ENCODE results near the gene CADM1. TPM values are rescaled to one million over a fixed set of nuclear protein-coding genes. Genes with fewer than 3 reads are reported as not detected.

The CADM1 gene
- total and polyA plus RNA-seq, 4 donors: 13.0 to 40.6 (median 28.9) TPM

- no peaks in the 10 kb centered on the region for H3K27me3 ChIP-seq (ENCODE audit: control insufficient read depth in 4 of 4, insufficient read depth in 4 of 4, low read length in 3 of 4)
- H3K36me3 ChIP-seq (ENCODE audit: control insufficient read depth in 4 of 4, insufficient read depth in 3 of 4, low read depth in 1 of 4, low read length in 3 of 4): no peaks in the 10 kb centered on the region
- under 1% methylated on average over 15 of the region's 15 CpGs for WGBS
- DNase-seq (ENCODE audit: low spot score): no peak
- H3K27ac ChIP-seq (ENCODE audit: low read depth in 1 of 2, low read length in 2 of 2): peak overlapping the region; percentile 75 to 88
- TF ChIP-seq TAF1 (conservative IDR thresholded peaks at IDR 0.05): no peak
- TF ChIP-seq GABPA (IDR thresholded peaks at IDR 0.05 in 1 of 2, conservative IDR thresholded peaks at IDR 0.05 in 1 of 2): no peak
- H3K4me1 ChIP-seq (ENCODE audit: control insufficient read depth in 4 of 4, insufficient read depth in 4 of 4, low read length in 3 of 4): peaks cover 6 to 48% (median 37%) of the 10 kb centered on the region in 4 donors
- H3K9ac ChIP-seq (ENCODE audit: low read depth in 1 of 2, low read length in 2 of 2): peak overlapping the region in 1 of 2 donors; percentile 61
- peak overlapping the region; percentile 66 to 82 (median 74) for H3K4me3 ChIP-seq (ENCODE audit: low read depth in 1 of 3, low read length in 3 of 3)
- H3K9me3 ChIP-seq (ENCODE audit: control insufficient read depth in 4 of 4, low read length in 3 of 4): no peaks in the 10 kb centered on the region
Measured at GRCh38 chr11:115503886-115504275, 334 bp downstream of the CADM1 start.

GRCh38 chr11:115503083-115503885 is 931 bp downstream of the CADM1 start:
- Histone ChIP-seq H3K9ac (ENCODE audit: low read depth in 1 of 2, low read length in 2 of 2) (peak overlapping the region; percentile 60 to 61), H3K36me3 (ENCODE audit: control insufficient read depth in 4 of 4, insufficient read depth in 3 of 4, low read depth in 1 of 4, low read length in 3 of 4) (no peaks in the 10 kb centered on the region), H3K4me3 (ENCODE audit: low read depth in 1 of 3, low read length in 3 of 3) (peak overlapping the region; percentile 66 to 82 (median 74)), H3K27me3 (ENCODE audit: control insufficient read depth in 4 of 4, insufficient read depth in 4 of 4, low read length in 3 of 4) (no peaks in the 10 kb centered on the region), H3K9me3 (ENCODE audit: control insufficient read depth in 4 of 4, low read length in 3 of 4) (no peaks in the 10 kb centered on the region), H3K27ac (ENCODE audit: low read depth in 1 of 2, low read length in 2 of 2) (peak overlapping the region; percentile 75 to 88), H3K4me1 (ENCODE audit: control insufficient read depth in 4 of 4, insufficient read depth in 4 of 4, low read length in 3 of 4) (peaks cover 6 to 54% (median 43%) of the 10 kb centered on the region in 4 donors)
- under 1% methylated on average over 77 of the region's 77 CpGs for WGBS
- TF ChIP-seq HNF4A (conservative IDR thresholded peaks at IDR 0.05) (peak in 1 of 2 donors; percentile 18), YY1 (IDR thresholded peaks at IDR 0.05) (peak; percentile 57), REST (IDR thresholded peaks at IDR 0.05) (peak; percentile 16), RXRA (IDR thresholded peaks at IDR 0.05) (no peak), NR2F2 (IDR thresholded peaks at IDR 0.05) (no peak), CTCF (IDR thresholded peaks at IDR 0.05; ENCODE audit: low read depth, low read length, missing input control) (peak; percentile 41), RAD21 (IDR thresholded peaks at IDR 0.05) (peak; percentile 75 to 79), TAF1 (conservative IDR thresholded peaks at IDR 0.05) (no peak)
- DNase-seq (ENCODE audit: low spot score): peak; percentile 52

- H3K4me1 ChIP-seq (ENCODE audit: control insufficient read depth in 4 of 4, insufficient read depth in 4 of 4, low read length in 3 of 4): peaks cover 7 to 55% (median 49%) of the 10 kb centered on the region in 4 donors
- no peak for DNase-seq (ENCODE audit: low spot score)
- TF ChIP-seq FOXA2 (IDR thresholded peaks at IDR 0.05) (peak; percentile 48), JUND (IDR thresholded peaks at IDR 0.05) (no peak), FOXA1 (IDR thresholded peaks at IDR 0.05) (no peak), HNF4A (conservative IDR thresholded peaks at IDR 0.05) (no peak)
- H3K4me3 ChIP-seq (ENCODE audit: low read depth in 1 of 3, low read length in 3 of 3): peak overlapping the region; percentile 49 to 82 (median 74)
- 1% methylated on average over 30 of the region's 30 CpGs for WGBS
- no peaks in the 10 kb centered on the region for H3K9me3 ChIP-seq (ENCODE audit: control insufficient read depth in 4 of 4, low read length in 3 of 4)
- no peaks in the 10 kb centered on the region for H3K27me3 ChIP-seq (ENCODE audit: control insufficient read depth in 4 of 4, insufficient read depth in 4 of 4, low read length in 3 of 4)
- no peaks in the 10 kb centered on the region for H3K36me3 ChIP-seq (ENCODE audit: control insufficient read depth in 4 of 4, insufficient read depth in 3 of 4, low read depth in 1 of 4, low read length in 3 of 4)
- H3K9ac ChIP-seq (ENCODE audit: low read depth in 1 of 2, low read length in 2 of 2): peak overlapping the region in 1 of 2 donors; percentile 60
- peak overlapping the region; percentile 75 to 88 for H3K27ac ChIP-seq (ENCODE audit: low read depth in 1 of 2, low read length in 2 of 2)
Measured at GRCh38 chr11:115502636-115503082, 1.6 kb downstream of the CADM1 start.

All from liver (tissue), 9 donors.